Vagina (tissue), 2 donors: ENCODE data around the gene ZBTB16.

Experiments used
- POLR2A ChIP-seq, 2 donors: fragments of 450-650 bp; IDR thresholded peaks; one replicate each; pipeline ENCODE4 v1.6.1; 2017; ENCODE audit warnings: antibody characterized with exemption in 2 of 2, mild to moderate bottlenecking in 2 of 2, moderate library complexity in 2 of 2
- POLR2AphosphoS5 ChIP-seq, 2 donors: sonication (generic); formaldehyde crosslinking; IDR thresholded peaks; one replicate each; pipeline ENCODE4 v1.9.0; 2017; ENCODE audit warnings: antibody characterized with exemption in 2 of 2, mild to moderate bottlenecking in 2 of 2, low read depth in 1 of 2; ENCODE audit not compliant: insufficient read depth in 1 of 2
- TF ChIP-seq, protein P1 (sequence below), 3 experiments: fragments of 450-650 bp in 2 of 3; fragments of 200-600 bp in 1 of 3; sonication (generic) in 1 of 3; IDR thresholded peaks; one replicate each; pipeline ENCODE4 v1.5.1; 2017 to 2019; ENCODE audit warnings: antibody characterized with exemption in 3 of 3, mild to moderate bottlenecking in 2 of 3, moderate library complexity in 2 of 3

GRCh38 chr11:114273071-114273470 is 213.6 kb downstream of the ZBTB16 start:
- TF ChIP-seq, protein P1, sequence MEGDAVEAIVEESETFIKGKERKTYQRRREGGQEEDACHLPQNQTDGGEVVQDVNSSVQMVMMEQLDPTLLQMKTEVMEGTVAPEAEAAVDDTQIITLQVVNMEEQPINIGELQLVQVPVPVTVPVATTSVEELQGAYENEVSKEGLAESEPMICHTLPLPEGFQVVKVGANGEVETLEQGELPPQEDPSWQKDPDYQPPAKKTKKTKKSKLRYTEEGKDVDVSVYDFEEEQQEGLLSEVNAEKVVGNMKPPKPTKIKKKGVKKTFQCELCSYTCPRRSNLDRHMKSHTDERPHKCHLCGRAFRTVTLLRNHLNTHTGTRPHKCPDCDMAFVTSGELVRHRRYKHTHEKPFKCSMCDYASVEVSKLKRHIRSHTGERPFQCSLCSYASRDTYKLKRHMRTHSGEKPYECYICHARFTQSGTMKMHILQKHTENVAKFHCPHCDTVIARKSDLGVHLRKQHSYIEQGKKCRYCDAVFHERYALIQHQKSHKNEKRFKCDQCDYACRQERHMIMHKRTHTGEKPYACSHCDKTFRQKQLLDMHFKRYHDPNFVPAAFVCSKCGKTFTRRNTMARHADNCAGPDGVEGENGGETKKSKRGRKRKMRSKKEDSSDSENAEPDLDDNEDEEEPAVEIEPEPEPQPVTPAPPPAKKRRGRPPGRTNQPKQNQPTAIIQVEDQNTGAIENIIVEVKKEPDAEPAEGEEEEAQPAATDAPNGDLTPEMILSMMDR (IDR thresholded peaks at IDR 0.05): no peak
- TF ChIP-seq POLR2AphosphoS5 (IDR thresholded peaks at IDR 0.05; ENCODE audit: insufficient read depth in 1 of 2, low read depth in 1 of 2) (no peak), POLR2A (IDR thresholded peaks at IDR 0.05) (no peak)
